Measurements from ENCODE around the gene C21orf91. TPM values are rescaled to one million over a fixed set of nuclear protein-coding genes. Genes with fewer than 3 reads are reported as not detected.

The C21orf91 gene
- total RNA-seq, 2 experiments from 2014 or later, result 40.9 to 42.2 TPM

DNA sequence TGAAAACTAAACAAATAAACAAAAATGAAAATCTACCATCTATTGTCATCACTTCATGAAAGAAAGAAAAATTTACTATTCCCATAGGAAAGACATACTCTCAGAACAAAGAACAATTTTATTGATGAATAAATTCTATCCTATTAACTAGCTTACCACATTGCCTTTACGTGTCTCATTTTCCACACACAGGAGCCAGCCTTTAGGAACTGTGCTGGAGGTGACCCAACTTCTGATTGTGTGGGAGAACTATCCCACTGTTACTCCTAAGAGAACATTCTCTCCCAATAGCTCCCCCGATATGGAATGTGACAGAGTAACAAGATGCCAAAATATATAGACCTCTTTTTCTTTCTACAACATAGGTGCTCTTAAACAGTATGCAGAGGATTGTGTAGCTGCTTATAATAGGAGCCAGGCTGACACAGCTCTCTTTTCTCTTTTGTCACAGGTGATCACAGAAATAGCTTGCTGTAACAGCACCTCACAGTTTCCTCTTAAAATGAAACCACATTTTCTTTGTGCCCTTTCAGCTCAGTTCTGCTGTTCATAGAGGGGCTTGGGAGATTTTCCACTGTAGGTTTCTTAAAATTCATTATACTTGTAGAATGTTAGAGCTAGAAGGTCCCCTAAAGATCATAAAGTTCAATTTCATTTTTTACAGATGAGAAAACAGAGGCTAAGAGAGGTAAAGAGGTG, 35.5 kb downstream of the C21orf91 start:
- H3K9me3 Mint-ChIP-seq, result no peaks in the 10 kb centered on the region
- peak; percentile 57 for ATAC-seq (ENCODE audit: poor library complexity)
- peaks cover 91% of the 10 kb centered on the region for H3K4me1 Mint-ChIP-seq (ENCODE audit: low read depth)
- peak overlapping the region; percentile 84 for H3K4me3 Mint-ChIP-seq
- CTCF ChIA-PET, result interaction anchor here (1.0 to 1.7 kb wide), 6 partner anchors 8 to 36 kb away, joined by 3 to 5 read pairs (median 3); partner anchors contain the start of gene C21orf91
- Histone ChIP-seq H3K27me3 (ENCODE audit: control insufficient read depth in 1 of 2, insufficient read depth in 2 of 2, low read length in 2 of 2) (no peaks in the 10 kb centered on the region), H3K4me1 (ENCODE audit: insufficient read depth, low read length) (peaks cover 74% of the 10 kb centered on the region), H3K27ac (ENCODE audit: low read depth in 1 of 2, low read length in 2 of 2) (peak overlapping the region; percentile 58 to 77), H3K36me3 (ENCODE audit: insufficient read depth, low read length) (peaks cover 6% of the 10 kb centered on the region), H3K9me3 (ENCODE audit: control insufficient read depth in 1 of 2, insufficient read depth in 1 of 2, low read length in 2 of 2) (no peaks in the 10 kb centered on the region), H3K4me3 (ENCODE audit: low read length) (peak overlapping the region; percentile 40)
- intact Hi-C loops (cut with DNase I, micrococcal nuclease), result loop anchor here (1.0 to 10.0 kb wide), 5 partner anchors 12 to 169 kb away; partner anchors contain the start of genes BTG3 (in 1 of the 2) and C21orf91 (in 1 of the 2)
- POLR2A ChIA-PET, result interaction anchor here (0.8 to 5.8 kb wide), 12 partner anchors 8 to 172 kb away, joined by 3 to 167 read pairs (median 6); partner anchors contain the start of gene C21orf91
- TF ChIP-seq, protein P1, sequence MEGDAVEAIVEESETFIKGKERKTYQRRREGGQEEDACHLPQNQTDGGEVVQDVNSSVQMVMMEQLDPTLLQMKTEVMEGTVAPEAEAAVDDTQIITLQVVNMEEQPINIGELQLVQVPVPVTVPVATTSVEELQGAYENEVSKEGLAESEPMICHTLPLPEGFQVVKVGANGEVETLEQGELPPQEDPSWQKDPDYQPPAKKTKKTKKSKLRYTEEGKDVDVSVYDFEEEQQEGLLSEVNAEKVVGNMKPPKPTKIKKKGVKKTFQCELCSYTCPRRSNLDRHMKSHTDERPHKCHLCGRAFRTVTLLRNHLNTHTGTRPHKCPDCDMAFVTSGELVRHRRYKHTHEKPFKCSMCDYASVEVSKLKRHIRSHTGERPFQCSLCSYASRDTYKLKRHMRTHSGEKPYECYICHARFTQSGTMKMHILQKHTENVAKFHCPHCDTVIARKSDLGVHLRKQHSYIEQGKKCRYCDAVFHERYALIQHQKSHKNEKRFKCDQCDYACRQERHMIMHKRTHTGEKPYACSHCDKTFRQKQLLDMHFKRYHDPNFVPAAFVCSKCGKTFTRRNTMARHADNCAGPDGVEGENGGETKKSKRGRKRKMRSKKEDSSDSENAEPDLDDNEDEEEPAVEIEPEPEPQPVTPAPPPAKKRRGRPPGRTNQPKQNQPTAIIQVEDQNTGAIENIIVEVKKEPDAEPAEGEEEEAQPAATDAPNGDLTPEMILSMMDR (IDR thresholded peaks at IDR 0.05), result no peak
- H3K27me3 Mint-ChIP-seq, result no peaks in the 10 kb centered on the region
- H3K27ac Mint-ChIP-seq, result peak overlapping the region; percentile 93
- peaks cover 21% of the 10 kb centered on the region for H3K36me3 Mint-ChIP-seq (ENCODE audit: low read depth)
- peak in 5 of 14 experiments; percentile 8 to 77 (median 50) for DNase-seq

DNA sequence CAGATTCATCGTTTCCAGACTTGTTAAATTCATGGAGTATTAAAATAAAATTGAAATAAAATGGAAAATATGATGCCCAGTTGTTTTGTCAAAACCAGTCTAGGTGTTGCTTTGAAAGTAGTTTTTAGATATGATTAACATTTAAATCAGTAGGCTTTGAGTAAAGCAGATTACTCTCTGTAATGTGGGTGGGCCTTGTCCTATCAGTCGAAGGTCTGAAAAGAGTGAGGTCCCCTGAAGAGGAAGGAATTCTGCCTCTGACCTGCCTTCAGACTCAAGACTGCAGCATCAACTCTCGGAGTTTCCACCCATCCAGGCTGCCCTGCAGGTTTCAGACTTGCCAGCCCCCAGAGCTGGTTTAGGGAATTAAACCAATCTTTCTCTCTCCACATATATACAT, 36.2 kb downstream of the C21orf91 start:
- ATAC-seq (ENCODE audit: poor library complexity), result no peak
- H3K4me3 Mint-ChIP-seq, result peak overlapping the region; percentile 84

DNA sequence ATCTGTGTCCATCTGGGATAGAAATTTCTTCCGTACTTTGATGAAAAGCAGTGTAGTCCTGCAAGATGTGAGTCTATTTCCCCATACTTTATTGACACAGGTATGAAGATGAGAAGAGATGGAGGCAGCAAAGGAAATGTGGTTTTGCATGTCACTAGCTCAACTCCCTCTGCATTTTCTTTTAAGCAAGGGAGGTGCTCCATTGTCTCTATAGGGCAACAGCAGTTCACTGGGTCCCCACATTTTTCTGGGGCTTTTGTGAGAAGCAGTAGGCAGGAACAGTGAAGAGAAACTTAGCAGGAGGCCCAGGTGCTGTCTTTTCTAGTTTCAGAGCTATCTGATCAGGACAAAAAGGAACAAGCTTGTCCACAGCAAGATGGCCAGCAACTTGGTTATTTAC, 37.1 kb downstream of the C21orf91 start:
- Histone ChIP-seq H3K4me1 (ENCODE audit: insufficient read depth, low read length) (peaks cover 65% of the 10 kb centered on the region), H3K27me3 (ENCODE audit: control insufficient read depth in 1 of 2, insufficient read depth in 2 of 2, low read length in 2 of 2) (no peaks in the 10 kb centered on the region), H3K4me3 (ENCODE audit: low read length) (no peak overlapping the region), H3K36me3 (ENCODE audit: insufficient read depth, low read length) (peaks cover 6% of the 10 kb centered on the region), H3K9me3 (ENCODE audit: control insufficient read depth in 1 of 2, insufficient read depth in 1 of 2, low read length in 2 of 2) (no peaks in the 10 kb centered on the region), H3K27ac (ENCODE audit: low read depth in 1 of 2, low read length in 2 of 2) (peak overlapping the region; percentile 64 to 77)
- ATAC-seq (ENCODE audit: poor library complexity) (peak; percentile 51), DNase-seq (peak in 9 of 14 experiments; percentile 13 to 69 (median 38))
- TF ChIP-seq, protein P1 (IDR thresholded peaks at IDR 0.05), result no peak
- peak overlapping the region; percentile 93 for H3K27ac Mint-ChIP-seq
- CTCF ChIA-PET, result interaction anchor here (1.4 to 1.6 kb wide), 2 partner anchors 13 to 143 kb away, joined by 3 to 4 read pairs; no protein-coding TSS in a partner anchor
- intact Hi-C loops (cut with DNase I, micrococcal nuclease), result loop anchor here (5.0 to 10.0 kb wide), 2 partner anchors 40 to 167 kb away; partner anchors contain the start of gene BTG3 (in 1 of the 2)
- peak overlapping the region; percentile 80 for H3K4me3 Mint-ChIP-seq
- peaks cover 14% of the 10 kb centered on the region for H3K36me3 Mint-ChIP-seq (ENCODE audit: low read depth)
- peaks cover 81% of the 10 kb centered on the region for H3K4me1 Mint-ChIP-seq (ENCODE audit: low read depth)
- H3K27me3 Mint-ChIP-seq, result no peaks in the 10 kb centered on the region
- POLR2A ChIA-PET, result interaction anchor here (0.9 to 5.8 kb wide), 8 partner anchors 11 to 94 kb away, joined by 3 to 167 read pairs (median 10); partner anchors contain the start of gene C21orf91
- H3K9me3 Mint-ChIP-seq, result no peaks in the 10 kb centered on the region

More for the DNA sequence above, 36.2 kb downstream of the C21orf91 start:
- TF ChIP-seq, protein P1 (IDR thresholded peaks at IDR 0.05), result no peak
- Histone ChIP-seq H3K9me3 (ENCODE audit: control insufficient read depth in 1 of 2, insufficient read depth in 1 of 2, low read length in 2 of 2) (no peaks in the 10 kb centered on the region), H3K36me3 (ENCODE audit: insufficient read depth, low read length) (peaks cover 6% of the 10 kb centered on the region), H3K4me3 (ENCODE audit: low read length) (no peak overlapping the region), H3K4me1 (ENCODE audit: insufficient read depth, low read length) (peaks cover 70% of the 10 kb centered on the region), H3K27ac (ENCODE audit: low read depth in 1 of 2, low read length in 2 of 2) (peak overlapping the region; percentile 58 to 77), H3K27me3 (ENCODE audit: control insufficient read depth in 1 of 2, insufficient read depth in 2 of 2, low read length in 2 of 2) (no peaks in the 10 kb centered on the region)
- Mint-ChIP-seq H3K27ac (peak overlapping the region; percentile 93), H3K4me1 (ENCODE audit: low read depth) (peaks cover 85% of the 10 kb centered on the region), H3K27me3 (no peaks in the 10 kb centered on the region), H3K9me3 (no peaks in the 10 kb centered on the region), H3K36me3 (ENCODE audit: low read depth) (peaks cover 21% of the 10 kb centered on the region)
- DNase-seq, result no peak
- CTCF ChIA-PET, result interaction anchor here (1.0 to 1.7 kb wide), 4 partner anchors 12 to 142 kb away, joined by 3 to 5 read pairs (median 4); partner anchors contain the start of gene C21orf91
- intact Hi-C loops (cut with DNase I, micrococcal nuclease), result loop anchor here (1.0 to 10.0 kb wide), 3 partner anchors 12 to 168 kb away; partner anchors contain the start of gene BTG3 (in 1 of the 2)
- POLR2A ChIA-PET, result interaction anchor here (0.8 to 5.8 kb wide), 8 partner anchors 8 to 171 kb away, joined by 5 to 167 read pairs (median 10); partner anchors contain the start of gene C21orf91

Measured in CD4-positive, alpha-beta T cell (primary cell).